Tibial nerve (tissue), 4 donors: ENCODE data around the gene SFMBT1.

Source experiments
- CTCF ChIP-seq, 5 experiments: fragments of 200-600 bp in 3 of 5; fragments of 450-650 bp in 2 of 5; sonication (generic) in 3 of 5; IDR thresholded peaks; one replicate each; pipeline ENCODE4 v1.5.1; 2016 to 2019; ENCODE audit warnings: antibody characterized with exemption in 5 of 5, mild to moderate bottlenecking in 3 of 5, moderate library complexity in 2 of 5
- EP300 ChIP-seq, 2 donors: sonication (generic); formaldehyde crosslinking; IDR thresholded peaks; one replicate each; pipeline ENCODE4 v1.6.1; 2017; ENCODE audit warnings: antibody characterized with exemption in 2 of 2, mild to moderate bottlenecking in 1 of 2
- POLR2A ChIP-seq, 2 donors: fragments of 450-650 bp; IDR thresholded peaks; one replicate each; pipeline ENCODE4 v1.6.1; 2017; ENCODE audit warnings: antibody characterized with exemption in 2 of 2, mild to moderate bottlenecking in 2 of 2, moderate library complexity in 2 of 2

- TF ChIP-seq CTCF (IDR thresholded peaks at IDR 0.05) (no peak), POLR2A (IDR thresholded peaks at IDR 0.05) (no peak), EP300 (IDR thresholded peaks at IDR 0.05) (no peak)
Observed at GRCh38 chr3:53082736-53083135, 36.9 kb upstream of the SFMBT1 start.
